Uterus (tissue), 2 donors: ENCODE data around the gene DNAL1.

ENCODE experiments used
- CTCF ChIP-seq, 4 experiments: fragments of 200-600 bp in 2 of 4; fragments of 450-650 bp in 2 of 4; sonication (generic) in 2 of 4; IDR thresholded peaks; one replicate each; pipeline ENCODE4 v1.5.1; 2016 to 2019; ENCODE audit warnings: antibody characterized with exemption in 4 of 4, mild to moderate bottlenecking in 2 of 4, moderate library complexity in 1 of 4
- POLR2A ChIP-seq, 2 donors: fragments of 450-650 bp; IDR thresholded peaks; one replicate each; pipeline ENCODE4 v1.6.1; 2016; ENCODE audit warnings: antibody characterized with exemption in 2 of 2, mild to moderate bottlenecking in 1 of 2, moderate library complexity in 1 of 2

- TF ChIP-seq CTCF (IDR thresholded peaks at IDR 0.05) (no peak), POLR2A (IDR thresholded peaks at IDR 0.05) (no peak)
Observed at GRCh38 chr14:73637830-73638229, 7.0 kb upstream of the DNAL1 start.
